KMS-11 (cell line): Measurements from ENCODE around the gene ACOT4.

Experiments used
- H2AFZ ChIP-seq: fragments of 200-600 bp; sonication (generic); 2 replicates; pipeline ENCODE4 v1.6.1; 2016; ENCODE audit warnings: antibody characterized with exemption, mixed run types, low read depth
- H3K27ac ChIP-seq: fragments of 200-600 bp; sonication (generic); 2 replicates; pipeline ENCODE4 v1.6.1; 2016; ENCODE audit warnings: mild to moderate bottlenecking, mixed run types
- H3K27me3 ChIP-seq: fragments of 200-600 bp; sonication (generic); 2 replicates; pipeline ENCODE4 v1.6.1; 2017; ENCODE audit warnings: mild to moderate bottlenecking, low read depth, mixed run types, moderate library complexity; ENCODE audit not compliant: insufficient read depth
- H3K36me3 ChIP-seq: fragments of 200-600 bp; sonication (generic); 2 replicates; pipeline ENCODE4 v1.6.1; 2017; ENCODE audit warnings: mild to moderate bottlenecking, mixed run types; ENCODE audit not compliant: insufficient read depth
- H3K4me1 ChIP-seq: fragments of 200-600 bp; sonication (generic); 2 replicates; pipeline ENCODE4 v1.6.1; 2016; ENCODE audit warnings: mild to moderate bottlenecking, low read depth, mixed run types; ENCODE audit not compliant: poor library complexity, severe bottlenecking
- H3K4me2 ChIP-seq: fragments of 200-600 bp; sonication (generic); 2 replicates; pipeline ENCODE4 v1.7.0; 2016; ENCODE audit warnings: mild to moderate bottlenecking, mixed run types
- H3K4me3 ChIP-seq: fragments of 200-600 bp; sonication (generic); IDR thresholded peaks from 2 replicates; pipeline ENCODE4 v1.6.1; 2017; ENCODE audit warnings: low read depth, low read length, mixed read lengths; ENCODE audit not compliant: insufficient read depth
- H3K79me2 ChIP-seq: fragments of 200-600 bp; sonication (generic); 2 replicates; pipeline ENCODE4 v1.6.1; 2016; ENCODE audit warnings: low read depth, mixed run types; ENCODE audit not compliant: insufficient read depth
- H3K9ac ChIP-seq: fragments of 200-600 bp; sonication (generic); 2 replicates; pipeline ENCODE4 v1.6.1; 2016; ENCODE audit warnings: mild to moderate bottlenecking, mixed run types
- H4K20me1 ChIP-seq: fragments of 200-600 bp; sonication (generic); 2 replicates; pipeline ENCODE4 v1.6.1; 2016; ENCODE audit warnings: mild to moderate bottlenecking, mixed run types; ENCODE audit not compliant: insufficient read depth
- TF ChIP-seq, protein P1 (sequence below): fragments of 200-600 bp; sonication (generic); conservative IDR thresholded peaks from 2 replicates; pipeline ENCODE4 v1.6.1; 2017; ENCODE audit warnings: low read depth, mild to moderate bottlenecking, antibody characterized with exemption, low read length, moderate library complexity, mixed read lengths

The ACOT4 gene

DNA sequence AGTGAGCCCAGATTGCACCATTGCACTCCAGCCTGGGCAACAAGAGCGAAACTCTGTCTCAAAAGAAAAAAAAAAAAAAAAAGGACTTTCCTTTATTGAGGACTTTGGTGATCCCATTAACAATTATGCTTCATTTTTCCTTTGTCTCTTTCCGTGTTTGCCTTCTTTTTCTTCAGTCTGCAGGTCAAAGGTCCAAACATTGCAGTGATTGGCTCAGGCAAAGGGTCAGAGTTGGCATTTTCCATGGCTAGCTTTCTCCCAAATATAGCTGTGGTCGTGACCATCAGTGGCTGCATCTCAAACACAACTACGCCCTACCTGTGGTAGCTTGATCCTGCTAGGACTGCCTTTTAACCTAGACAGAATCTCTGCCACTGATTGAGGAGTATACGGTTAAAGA, 46.2 kb downstream of the ACOT4 start:
- Histone ChIP-seq H2AFZ (no peak overlapping the region), H4K20me1 (no peaks in the 10 kb centered on the region), H3K79me2 (no peaks in the 10 kb centered on the region), H3K27me3 (no peaks in the 10 kb centered on the region), H3K36me3 (no peaks in the 10 kb centered on the region), H3K4me3 (no peak overlapping the region), H3K4me2 (no peak overlapping the region), H3K9ac (no peak overlapping the region), H3K27ac (no peak overlapping the region), H3K4me1 (no peaks in the 10 kb centered on the region)
- TF ChIP-seq, protein P1, sequence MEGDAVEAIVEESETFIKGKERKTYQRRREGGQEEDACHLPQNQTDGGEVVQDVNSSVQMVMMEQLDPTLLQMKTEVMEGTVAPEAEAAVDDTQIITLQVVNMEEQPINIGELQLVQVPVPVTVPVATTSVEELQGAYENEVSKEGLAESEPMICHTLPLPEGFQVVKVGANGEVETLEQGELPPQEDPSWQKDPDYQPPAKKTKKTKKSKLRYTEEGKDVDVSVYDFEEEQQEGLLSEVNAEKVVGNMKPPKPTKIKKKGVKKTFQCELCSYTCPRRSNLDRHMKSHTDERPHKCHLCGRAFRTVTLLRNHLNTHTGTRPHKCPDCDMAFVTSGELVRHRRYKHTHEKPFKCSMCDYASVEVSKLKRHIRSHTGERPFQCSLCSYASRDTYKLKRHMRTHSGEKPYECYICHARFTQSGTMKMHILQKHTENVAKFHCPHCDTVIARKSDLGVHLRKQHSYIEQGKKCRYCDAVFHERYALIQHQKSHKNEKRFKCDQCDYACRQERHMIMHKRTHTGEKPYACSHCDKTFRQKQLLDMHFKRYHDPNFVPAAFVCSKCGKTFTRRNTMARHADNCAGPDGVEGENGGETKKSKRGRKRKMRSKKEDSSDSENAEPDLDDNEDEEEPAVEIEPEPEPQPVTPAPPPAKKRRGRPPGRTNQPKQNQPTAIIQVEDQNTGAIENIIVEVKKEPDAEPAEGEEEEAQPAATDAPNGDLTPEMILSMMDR: no peak

DNA sequence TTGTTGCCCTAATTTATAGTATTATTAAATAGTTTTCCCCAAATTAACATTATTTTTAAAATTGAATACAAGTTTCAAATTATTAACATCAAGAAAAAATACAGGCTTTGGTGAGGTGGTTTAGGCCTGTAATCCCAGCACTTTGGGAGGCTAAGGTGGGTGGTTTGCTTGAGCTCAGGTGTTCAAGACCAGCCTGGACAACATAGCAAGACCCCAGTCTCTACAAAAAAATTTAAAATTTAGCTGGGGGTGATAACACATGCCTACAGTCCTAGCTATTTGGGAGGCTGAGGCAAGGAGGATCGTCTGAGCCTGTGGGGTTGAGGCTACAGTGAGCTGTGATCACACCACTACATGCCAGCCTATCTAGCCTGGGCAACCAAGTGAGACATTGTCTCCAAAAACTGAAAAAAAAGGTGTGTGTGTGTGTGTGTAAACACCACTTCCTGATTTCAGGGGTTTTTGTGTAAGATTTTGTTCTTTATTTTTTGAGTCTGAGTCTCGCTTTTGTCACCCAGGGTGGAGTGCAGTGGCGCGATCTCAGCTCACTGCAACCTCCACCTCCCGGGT, 49.2 kb downstream of the ACOT4 start:
- H3K79me2 ChIP-seq: no peaks in the 10 kb centered on the region
- H3K4me2 ChIP-seq: no peak overlapping the region
- no peak overlapping the region for H3K27ac ChIP-seq
- TF ChIP-seq, protein P1: no peak
- no peaks in the 10 kb centered on the region for H3K27me3 ChIP-seq
- H2AFZ ChIP-seq: no peak overlapping the region
- H3K4me3 ChIP-seq: no peak overlapping the region
- no peak overlapping the region for H3K9ac ChIP-seq
- H3K36me3 ChIP-seq: no peaks in the 10 kb centered on the region
- no peaks in the 10 kb centered on the region for H4K20me1 ChIP-seq
- peaks cover 5% of the 10 kb centered on the region for H3K4me1 ChIP-seq

DNA sequence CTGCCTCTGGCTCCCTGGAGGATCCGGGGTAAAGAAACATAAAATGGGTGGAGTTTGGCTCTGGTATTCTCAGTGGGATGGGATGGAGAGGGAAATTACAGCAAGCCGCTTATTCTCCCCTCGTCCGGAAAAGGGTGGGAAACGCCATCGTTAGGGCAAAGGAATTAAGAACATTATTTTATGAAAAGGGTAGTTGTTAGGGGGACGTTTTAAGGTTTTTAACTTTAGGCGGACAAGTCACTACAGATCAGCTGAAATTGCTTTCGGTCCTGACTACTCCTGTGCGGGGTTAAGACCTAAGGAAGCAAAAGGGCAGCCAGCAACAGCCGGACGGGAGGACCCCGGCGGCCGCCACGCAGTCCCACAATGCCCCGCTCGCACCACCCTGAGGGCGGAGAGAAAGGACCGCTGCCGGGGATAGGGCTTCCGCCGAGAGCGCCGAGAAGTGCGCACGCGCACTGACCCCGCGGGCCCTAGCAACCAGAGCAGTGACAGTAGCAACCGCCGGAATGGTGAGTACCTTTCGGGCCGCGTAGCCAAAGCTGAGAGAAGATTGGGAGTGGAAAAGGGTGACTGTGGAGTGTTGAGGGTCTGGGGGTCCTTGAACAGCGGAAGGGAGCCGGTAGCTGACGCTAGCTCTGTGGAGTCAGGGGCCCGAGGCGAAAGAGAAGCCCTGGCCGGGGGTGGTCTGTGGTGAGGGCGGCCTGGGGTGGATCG, 53.0 kb downstream of the ACOT4 start, which contains the start of gene DNAL1:
TSS of gene DNAL1 (plus strand) at position 456 of the 717 bp plus-strand sequence. CDS start at position 510, 54 bp downstream.
- H3K4me3 ChIP-seq: no peak within 1 kb of the TSS
- H3K79me2 ChIP-seq: no peaks in the 10 kb centered on the region
- peak within 1 kb of the TSS; percentile 45; the same call in 1 of the 2 replicates for H3K9ac ChIP-seq
- peak within 1 kb of the TSS; percentile 72 for H2AFZ ChIP-seq
- TF ChIP-seq, protein P1: no peak
- H4K20me1 ChIP-seq: no peaks in the 10 kb centered on the region
- no peak within 1 kb of the TSS for H3K27ac ChIP-seq
- no peaks in the 10 kb centered on the region for H3K36me3 ChIP-seq
- H3K4me1 ChIP-seq: peaks cover 16% of the 10 kb centered on the region
- no peaks in the 10 kb centered on the region for H3K27me3 ChIP-seq
- peak within 1 kb of the TSS; percentile 61 for H3K4me2 ChIP-seq

DNA sequence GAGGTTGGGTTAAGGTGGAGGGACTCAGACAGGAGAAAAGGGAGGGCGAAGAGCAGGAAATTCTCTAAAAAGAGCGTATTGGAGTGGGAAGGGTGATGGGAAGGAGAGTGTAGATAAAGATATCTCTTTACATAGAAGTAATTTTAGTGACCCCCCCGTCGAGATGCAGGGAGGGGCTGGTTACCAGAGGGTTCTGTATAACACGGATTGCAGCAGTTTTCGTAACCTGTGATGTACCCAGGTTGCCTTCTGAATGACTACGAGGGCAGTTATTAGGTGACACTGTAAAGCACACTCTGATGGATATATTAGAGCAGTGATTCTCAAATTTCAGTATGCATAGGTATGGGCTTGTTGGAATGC, 53.6 kb downstream of the ACOT4 start:
- H3K36me3 ChIP-seq: no peaks in the 10 kb centered on the region
- H3K4me3 ChIP-seq: no peak overlapping the region
- H3K4me1 ChIP-seq: peaks cover 16% of the 10 kb centered on the region
- no peak overlapping the region for H3K27ac ChIP-seq
- TF ChIP-seq, protein P1: no peak
- peak overlapping the region; percentile 72 for H2AFZ ChIP-seq
- H3K9ac ChIP-seq: peak overlapping the region; percentile 45; the same call in 1 of the 2 replicates
- no peaks in the 10 kb centered on the region for H4K20me1 ChIP-seq
- peak overlapping the region; percentile 49; the same call in 1 of the 2 replicates for H3K4me2 ChIP-seq
- no peaks in the 10 kb centered on the region for H3K79me2 ChIP-seq
- H3K27me3 ChIP-seq: no peaks in the 10 kb centered on the region
